ENCODE data around the gene TMC7.

GRCh38 chr16:19017179-19017578 lies 33.4 kb downstream of the TMC7 start:
- TF ChIP-seq YY1 (IDR thresholded peaks at IDR 0.05; ENCODE audit: insufficient read depth, insufficient read length) (no peak), SUZ12 (IDR thresholded peaks at IDR 0.05; ENCODE audit: extremely low read depth, insufficient read depth, insufficient read length) (no peak)
